ENCODE measurements around the gene SRGAP3. TPM values are rescaled to one million over a fixed set of nuclear protein-coding genes. Genes with fewer than 3 reads are reported as not detected.

SRGAP3 gene
- total RNA-seq, 2 donors from 2014 or later: 1.9 to 4.4 TPM

- Mint-ChIP-seq H3K9me3 (no peaks in the 10 kb centered on the region), H3K36me3 (no peaks in the 10 kb centered on the region), H3K27ac (no peak overlapping the region)
- ATAC-seq (no peak), DNase-seq (ENCODE audit: low spot score in 2 of 2) (no peak)
Observed at GRCh38 chr3:8985411-8985831, 264.0 kb downstream of the SRGAP3 start.

DNA sequence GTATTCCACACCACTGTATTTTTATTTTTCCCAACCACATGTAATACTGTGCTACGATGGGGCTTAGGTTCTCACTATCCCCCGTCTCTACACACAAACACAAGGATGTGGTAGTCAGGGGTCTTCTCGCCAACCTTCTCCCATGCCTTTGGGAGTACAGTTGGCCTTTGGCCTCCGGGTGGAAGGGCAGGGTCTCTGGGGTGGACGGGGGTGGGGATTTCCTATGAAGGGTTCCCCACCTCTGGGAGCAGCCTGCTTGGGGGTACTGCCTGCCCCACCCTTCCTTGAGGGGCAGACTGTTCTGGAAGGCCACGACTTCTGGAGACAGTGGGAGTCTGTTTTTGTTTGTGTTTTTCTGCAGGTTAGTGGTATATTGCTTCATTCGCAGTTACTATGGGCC is 264.9 kb downstream of the SRGAP3 start:
- ATAC-seq: no peak
- no peak for DNase-seq (ENCODE audit: low spot score in 2 of 2)
- no peak overlapping the region for H3K27ac Mint-ChIP-seq
- H3K9me3 Mint-ChIP-seq: no peaks in the 10 kb centered on the region
- peaks cover 0 to under 1% of the 10 kb centered on the region in 2 donors for H3K36me3 Mint-ChIP-seq

DNA sequence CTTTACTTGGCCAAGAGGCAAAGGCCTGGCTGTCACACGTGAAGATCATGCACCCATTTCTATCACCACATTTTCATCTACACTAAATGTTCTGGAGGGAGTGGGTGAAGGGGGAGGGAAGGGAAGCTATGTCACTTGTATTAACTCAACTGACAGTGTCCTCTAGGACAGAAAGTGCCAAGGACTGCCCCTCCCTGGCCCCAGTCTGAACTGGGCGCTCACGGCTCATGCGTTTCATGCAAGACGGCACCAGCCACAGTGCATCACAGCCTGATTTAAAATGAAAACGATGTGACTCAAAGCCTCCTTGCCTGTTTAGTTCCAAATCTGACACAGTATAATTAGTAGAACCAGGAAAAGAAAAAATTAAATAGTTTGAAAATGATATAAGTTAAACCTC is 265.4 kb downstream of the SRGAP3 start:
- no peak for DNase-seq (ENCODE audit: low spot score in 2 of 2)
- H3K27ac Mint-ChIP-seq: no peak overlapping the region
- H3K36me3 Mint-ChIP-seq: peaks cover 0 to 5% of the 10 kb centered on the region in 2 donors
- peaks cover 0 to 4% of the 10 kb centered on the region in 2 donors for H3K9me3 Mint-ChIP-seq
- no peak for ATAC-seq

DNA sequence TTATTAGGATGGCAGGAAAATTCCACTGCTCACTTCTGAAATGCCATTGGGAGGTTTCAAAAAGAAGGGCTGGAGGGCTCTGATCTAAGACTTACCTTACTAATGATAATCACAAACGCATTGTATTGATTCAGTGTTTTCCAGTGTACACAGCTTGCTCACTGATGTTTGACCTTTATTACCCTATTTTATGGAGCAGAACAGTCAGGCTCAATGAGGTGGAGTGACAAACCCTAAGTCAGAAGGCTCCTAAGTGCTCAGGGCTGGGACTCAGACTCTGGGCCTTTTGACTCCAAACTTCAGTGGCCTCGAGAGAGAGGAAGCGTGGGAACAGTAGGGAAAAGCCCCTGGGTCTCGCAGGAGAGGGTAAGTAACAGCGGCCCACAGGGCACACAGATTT is 265.9 kb downstream of the SRGAP3 start:
- ATAC-seq: no peak
- peaks cover 0 to 5% of the 10 kb centered on the region in 2 donors for H3K36me3 Mint-ChIP-seq
- no peak overlapping the region for H3K27ac Mint-ChIP-seq
- peaks cover 0 to 4% of the 10 kb centered on the region in 2 donors for H3K9me3 Mint-ChIP-seq
- DNase-seq (ENCODE audit: low spot score in 2 of 2): no peak

GRCh38 chr3:8983026-8983425 is 266.4 kb downstream of the SRGAP3 start:
- Mint-ChIP-seq H3K27ac (no peak overlapping the region), H3K9me3 (peaks cover 0 to 4% of the 10 kb centered on the region in 2 donors), H3K36me3 (peaks cover 0 to 5% of the 10 kb centered on the region in 2 donors)
- ATAC-seq (no peak), DNase-seq (ENCODE audit: low spot score in 2 of 2) (no peak)

DNA sequence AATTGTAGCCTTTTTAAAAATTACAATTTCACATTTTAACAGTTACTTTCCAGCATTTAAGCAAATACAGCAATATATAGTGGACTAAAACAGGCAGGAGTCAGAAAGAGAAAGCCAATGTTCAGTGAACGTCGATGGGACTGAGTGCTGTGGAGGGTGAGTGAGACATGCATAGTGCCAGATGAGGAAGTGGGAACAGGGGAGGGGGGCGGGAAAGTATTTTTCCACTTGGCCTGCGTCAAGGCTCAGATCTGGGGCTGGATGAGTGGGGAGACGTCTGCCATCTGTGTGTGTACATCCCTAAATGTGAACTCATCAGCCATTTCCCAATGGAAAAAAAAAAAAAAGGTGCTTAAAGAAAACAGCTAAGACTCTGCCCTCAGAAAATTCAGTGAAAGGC is 266.9 kb downstream of the SRGAP3 start:
- DNase-seq (ENCODE audit: low spot score in 2 of 2) (no peak), ATAC-seq (no peak)
- Mint-ChIP-seq H3K9me3 (peaks cover 0 to 4% of the 10 kb centered on the region in 2 donors), H3K27ac (no peak overlapping the region), H3K36me3 (peaks cover 0 to 5% of the 10 kb centered on the region in 2 donors)

DNA sequence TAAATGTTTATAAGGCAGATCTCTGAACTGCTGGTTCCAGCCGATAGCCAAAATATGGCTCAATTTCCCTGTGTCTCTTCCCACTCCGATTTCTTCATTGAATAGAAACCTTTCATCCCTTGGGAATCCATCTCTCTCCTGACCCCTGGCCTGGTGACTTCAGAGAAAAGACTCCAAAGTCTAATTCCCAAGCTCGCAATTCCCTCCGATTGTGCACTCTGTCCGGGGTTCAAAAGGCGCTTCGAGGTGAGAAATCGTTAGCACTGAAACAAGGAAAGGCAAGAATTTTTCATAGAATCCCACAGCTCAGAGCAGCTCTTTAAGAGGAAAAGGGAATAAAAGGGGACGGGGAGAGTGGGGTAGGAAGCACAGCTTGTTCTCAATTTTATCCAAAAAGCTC is 267.7 kb downstream of the SRGAP3 start:
- H3K9me3 Mint-ChIP-seq: peaks cover 0 to 4% of the 10 kb centered on the region in 2 donors
- H3K36me3 Mint-ChIP-seq: peaks cover 0 to 5% of the 10 kb centered on the region in 2 donors
- DNase-seq (ENCODE audit: low spot score in 2 of 2) (no peak), ATAC-seq (no peak)
- no peak overlapping the region for H3K27ac Mint-ChIP-seq

GRCh38 chr3:8981296-8981695 is 268.1 kb downstream of the SRGAP3 start:
- H3K9me3 Mint-ChIP-seq: peaks cover 0 to 4% of the 10 kb centered on the region in 2 donors
- H3K36me3 Mint-ChIP-seq: peaks cover 0 to 5% of the 10 kb centered on the region in 2 donors
- ATAC-seq (no peak), DNase-seq (ENCODE audit: low spot score in 2 of 2) (no peak)
- no peak overlapping the region for H3K27ac Mint-ChIP-seq

DNA sequence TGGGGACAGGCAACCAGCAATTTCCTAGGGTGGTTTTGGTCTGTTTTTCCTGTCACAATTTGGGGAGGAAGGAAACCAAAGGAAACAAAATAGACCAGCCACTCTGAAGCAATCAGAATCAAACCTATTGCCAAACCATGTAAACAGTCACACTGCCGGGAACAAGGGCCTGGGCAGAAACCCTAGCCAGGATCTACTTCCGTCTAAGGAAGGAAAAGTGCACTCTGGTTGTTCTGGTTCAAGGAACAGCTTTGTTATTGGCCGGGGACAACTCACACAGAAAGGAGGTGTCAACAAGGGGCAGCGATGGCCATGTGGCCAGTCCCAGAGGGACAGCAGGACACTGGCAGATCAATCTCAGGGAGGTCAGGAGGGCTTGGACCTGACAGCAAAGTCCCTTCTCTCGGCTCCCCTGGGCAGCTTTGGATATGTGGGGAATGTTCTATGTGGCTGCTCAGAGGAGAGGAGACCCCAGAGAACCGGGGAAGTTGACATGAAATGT is 268.6 kb downstream of the SRGAP3 start:
- no peak for ATAC-seq

DNA sequence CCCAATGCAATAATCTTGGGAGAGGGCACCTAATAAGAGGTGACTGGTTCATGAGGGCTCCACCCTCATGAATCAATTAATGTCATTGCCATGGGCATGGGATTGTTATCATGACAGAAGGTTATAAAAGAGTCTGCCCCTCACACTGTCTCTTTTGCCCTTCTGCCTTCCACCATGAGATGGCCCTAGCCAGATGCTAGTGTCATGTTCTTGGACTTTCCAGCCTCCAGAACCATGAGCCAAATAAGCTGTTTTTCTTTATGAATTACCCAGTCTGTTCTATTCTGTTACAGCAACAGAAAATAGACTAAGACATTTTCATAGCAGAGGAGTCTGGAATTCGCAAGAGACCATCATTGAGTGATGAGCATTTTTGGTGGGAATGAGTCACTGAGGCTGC is 270.2 kb downstream of the SRGAP3 start:
- ATAC-seq: no peak
- Mint-ChIP-seq H3K9me3 (peaks cover 0 to 4% of the 10 kb centered on the region in 2 donors), H3K36me3 (peaks cover 0 to 5% of the 10 kb centered on the region in 2 donors), H3K27ac (no peak overlapping the region)
- DNase-seq (ENCODE audit: low spot score in 2 of 2): no peak

More for the DNA sequence above, 268.6 kb downstream of the SRGAP3 start:
- Mint-ChIP-seq H3K9me3 (peaks cover 0 to 4% of the 10 kb centered on the region in 2 donors), H3K36me3 (peaks cover 0 to 5% of the 10 kb centered on the region in 2 donors), H3K27ac (no peak overlapping the region)
- no peak for DNase-seq (ENCODE audit: low spot score in 2 of 2)

DNA sequence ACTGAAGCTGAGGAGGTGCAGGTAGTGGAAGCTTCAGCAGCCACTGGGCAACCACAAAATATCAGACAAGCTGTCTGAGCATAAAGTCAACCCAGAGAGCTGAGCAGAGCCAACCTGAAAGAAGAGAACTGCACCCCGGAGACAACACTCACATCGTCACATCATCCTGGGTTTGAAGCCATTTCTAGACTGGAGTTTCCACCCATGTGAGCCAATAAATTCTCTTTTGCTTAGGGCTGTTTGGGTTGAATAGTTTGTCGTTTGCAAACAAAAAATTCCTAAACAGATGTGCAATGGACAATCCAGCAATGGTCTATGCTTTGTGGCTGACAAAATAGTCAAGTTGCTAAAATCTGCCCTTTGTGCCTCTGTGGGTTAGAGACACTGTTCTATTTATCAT is 270.9 kb downstream of the SRGAP3 start:
- Mint-ChIP-seq H3K36me3 (peaks cover 0 to 5% of the 10 kb centered on the region in 2 donors), H3K9me3 (peaks cover 0 to 4% of the 10 kb centered on the region in 2 donors), H3K27ac (no peak overlapping the region)
- ATAC-seq (no peak), DNase-seq (ENCODE audit: low spot score in 2 of 2) (no peak)

DNA sequence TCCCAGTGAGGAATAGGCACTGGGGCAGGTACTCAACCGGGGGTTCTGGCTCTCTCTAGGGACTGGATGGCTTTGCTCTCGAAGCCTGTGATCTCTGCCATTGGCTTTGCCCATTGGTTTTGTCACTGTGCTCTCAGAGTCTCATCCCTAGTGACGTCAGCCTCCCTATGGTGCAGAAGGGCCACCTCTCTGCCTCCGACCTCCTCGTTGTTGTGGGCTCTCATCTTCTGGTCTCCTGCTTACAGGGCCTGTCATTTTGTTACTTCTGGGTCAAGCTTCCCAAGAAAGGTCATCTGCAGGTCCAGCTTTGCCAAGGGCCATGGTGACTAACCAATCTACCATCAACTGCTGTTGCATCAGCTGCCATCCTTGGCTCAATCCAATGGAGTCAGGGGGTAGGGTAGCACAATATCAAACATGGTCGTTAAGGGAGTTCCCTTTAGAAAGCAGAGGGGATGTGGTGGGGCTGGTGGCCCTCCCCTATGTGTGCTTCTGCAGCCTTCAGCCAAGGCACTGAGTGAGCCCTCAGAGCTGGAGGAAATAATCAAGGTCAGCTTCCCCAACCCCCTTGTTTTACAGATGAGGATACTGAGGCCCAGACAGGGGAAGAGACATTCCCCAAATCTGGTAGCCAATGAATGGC is 272.8 kb downstream of the SRGAP3 start:
- peaks cover 0 to 5% of the 10 kb centered on the region in 2 donors for H3K36me3 Mint-ChIP-seq

DNA sequence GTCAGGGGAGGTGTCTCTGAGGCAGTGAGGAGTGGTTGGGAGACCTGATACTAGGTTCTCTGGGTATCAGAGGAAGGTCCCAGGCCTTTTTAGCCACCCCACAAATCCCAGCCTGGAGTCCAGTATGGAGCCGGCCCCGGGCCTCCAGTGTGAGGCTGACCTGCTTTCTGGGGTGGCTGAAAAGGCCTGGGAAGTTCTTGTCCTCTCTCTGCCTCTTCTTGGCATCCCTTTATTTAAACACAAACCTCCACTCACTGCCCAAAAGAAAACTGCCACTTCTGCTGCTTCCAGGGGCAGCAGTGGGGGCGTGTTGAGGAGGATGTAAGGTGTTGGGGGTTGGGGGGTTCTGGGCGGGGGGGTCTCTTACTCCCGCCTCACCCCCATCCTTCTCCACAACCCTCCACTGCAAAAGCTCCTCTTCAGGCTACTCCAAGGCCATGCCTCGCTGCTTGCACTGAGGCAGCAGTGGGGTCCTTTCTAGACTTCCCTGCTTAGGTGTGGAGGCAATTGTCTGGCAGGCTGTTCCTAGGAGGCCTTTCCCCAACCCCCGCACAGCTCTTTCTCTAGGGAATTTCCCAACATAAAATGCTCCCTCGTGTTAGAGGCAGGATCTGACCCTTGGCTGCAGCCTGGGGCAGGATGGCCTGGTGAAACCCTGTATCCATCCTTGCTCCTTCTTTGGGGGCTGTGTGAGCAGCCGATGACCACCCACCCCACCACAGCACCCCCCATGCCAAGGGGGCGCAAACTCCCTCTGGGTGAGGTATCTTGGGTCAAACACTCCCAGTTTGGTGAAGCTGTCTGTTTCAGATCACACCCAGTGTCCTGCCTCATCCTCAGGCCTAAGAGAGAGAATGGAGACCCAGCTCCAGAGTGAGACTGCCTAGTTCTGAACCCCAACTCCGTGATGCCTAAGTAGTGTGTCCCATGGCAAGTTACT is 274.1 kb downstream of the SRGAP3 start:
- H3K9me3 Mint-ChIP-seq: peaks cover 0 to 4% of the 10 kb centered on the region in 2 donors
- no peak for ATAC-seq
- H3K27ac Mint-ChIP-seq: no peak overlapping the region
- DNase-seq (ENCODE audit: low spot score in 2 of 2): no peak
- peaks cover 0 to 5% of the 10 kb centered on the region in 2 donors for H3K36me3 Mint-ChIP-seq

More for the DNA sequence above, 272.8 kb downstream of the SRGAP3 start:
- Mint-ChIP-seq H3K9me3 (peaks cover 0 to 4% of the 10 kb centered on the region in 2 donors), H3K27ac (no peak overlapping the region)
- ATAC-seq (no peak), DNase-seq (ENCODE audit: low spot score in 2 of 2) (no peak)

DNA sequence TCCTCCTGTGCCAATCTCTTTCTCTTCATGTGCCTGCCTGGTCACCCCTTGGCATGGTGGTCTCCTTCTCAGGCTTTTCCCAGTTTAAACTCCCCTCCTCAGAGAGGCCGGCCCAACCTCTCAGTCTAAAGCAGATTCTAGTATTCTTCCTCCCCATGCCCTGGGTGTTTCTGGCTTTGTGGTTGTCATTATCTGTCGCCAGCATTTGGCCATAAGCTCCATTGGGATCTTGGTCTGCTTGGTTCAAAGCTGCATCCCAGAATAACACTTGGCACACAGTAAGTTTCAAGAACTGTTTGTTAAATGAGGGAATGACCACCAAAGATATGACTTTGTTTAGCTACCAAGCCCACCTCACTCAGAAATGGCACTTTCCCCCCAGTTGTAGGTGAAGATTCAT is 275.0 kb downstream of the SRGAP3 start:
- ATAC-seq (no peak), DNase-seq (ENCODE audit: low spot score in 2 of 2) (no peak)
- Mint-ChIP-seq H3K36me3 (peaks cover 0 to 4% of the 10 kb centered on the region in 2 donors), H3K27ac (no peak overlapping the region), H3K9me3 (peaks cover 0 to 3% of the 10 kb centered on the region in 2 donors)

DNA sequence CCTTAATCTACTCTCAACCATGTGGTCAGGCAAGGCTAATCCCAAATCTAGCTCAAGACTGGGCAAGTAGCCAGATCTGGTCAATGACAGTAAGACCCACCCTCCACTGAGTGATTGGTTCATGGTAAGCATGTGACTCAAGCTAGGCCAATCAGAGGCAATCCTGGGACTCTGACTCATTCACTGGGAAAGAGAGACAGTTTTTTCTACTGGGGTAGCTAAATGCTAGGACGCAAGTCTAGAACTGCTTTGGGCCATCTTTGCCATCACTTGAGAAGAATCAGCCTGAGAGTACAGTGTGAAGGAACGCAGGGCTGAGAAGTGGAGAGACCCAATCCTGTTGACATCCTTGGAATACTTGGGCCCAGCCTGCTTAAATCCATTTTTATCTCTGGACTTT is 276.8 kb downstream of the SRGAP3 start:
- Mint-ChIP-seq H3K9me3 (no peaks in the 10 kb centered on the region), H3K27ac (no peak overlapping the region), H3K36me3 (no peaks in the 10 kb centered on the region)
- DNase-seq (ENCODE audit: low spot score in 2 of 2) (no peak), ATAC-seq (peak; percentile 51 to 82)

DNA sequence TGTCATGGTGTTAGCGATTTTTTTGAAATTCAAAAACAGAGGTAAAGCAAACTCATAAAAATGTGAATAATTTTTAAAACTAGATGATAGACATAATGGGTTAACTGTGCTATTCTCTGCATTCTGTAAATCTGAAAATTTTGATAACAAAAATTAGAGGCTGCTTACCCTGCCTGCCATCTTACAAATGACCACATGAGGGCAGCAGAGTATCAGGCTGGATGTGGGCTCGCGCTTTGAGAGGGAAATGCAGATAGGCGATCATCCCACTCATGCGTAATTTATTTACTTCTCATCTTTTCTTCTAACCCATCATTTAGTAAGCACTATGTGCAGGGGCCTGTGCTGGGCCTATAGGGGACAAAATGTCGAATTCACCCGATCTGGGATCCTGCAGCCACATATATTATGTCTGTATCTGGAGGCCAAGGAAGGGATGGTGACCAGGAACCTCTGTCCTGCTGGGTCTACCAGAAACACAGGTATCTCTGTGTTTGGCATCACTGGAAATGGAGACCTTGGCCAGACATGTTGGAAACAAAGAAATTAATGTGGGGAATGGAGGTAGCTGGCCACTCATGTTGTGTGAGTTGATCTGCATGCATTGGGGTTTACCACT is 278.4 kb downstream of the SRGAP3 start:
- no peak overlapping the region for H3K27ac Mint-ChIP-seq
- no peaks in the 10 kb centered on the region for H3K36me3 Mint-ChIP-seq
- no peaks in the 10 kb centered on the region for H3K9me3 Mint-ChIP-seq
- DNase-seq (ENCODE audit: low spot score in 2 of 2) (peak in 1 of 2 donors; percentile 76), ATAC-seq (peak; percentile 56 to 68)

DNA sequence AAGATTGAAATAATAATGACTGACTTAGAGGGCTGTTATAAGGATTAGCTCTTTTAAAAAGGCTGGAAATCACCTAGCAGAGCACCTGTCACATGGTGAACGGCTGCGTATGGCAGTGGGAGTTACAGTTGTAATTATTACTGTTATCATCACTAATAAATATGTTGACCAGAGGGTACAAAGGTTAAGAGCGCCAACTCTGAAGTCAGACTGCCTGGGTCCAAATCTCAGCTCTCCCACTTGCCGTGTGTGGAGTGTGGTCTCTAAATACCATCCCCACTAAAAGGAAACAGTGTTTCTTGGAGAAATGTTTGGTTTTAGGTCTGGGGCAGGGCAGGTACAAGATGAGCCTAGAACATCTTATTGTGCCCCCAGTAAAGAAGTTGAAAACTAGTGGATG is 280.2 kb downstream of the SRGAP3 start:
- ATAC-seq (no peak), DNase-seq (ENCODE audit: low spot score in 2 of 2) (no peak)
- Mint-ChIP-seq H3K36me3 (no peaks in the 10 kb centered on the region), H3K27ac (no peak overlapping the region), H3K9me3 (peaks cover 0 to under 1% of the 10 kb centered on the region in 2 donors)

Measured in activated naive CD4-positive, alpha-beta T cell treated with anti-CD3 and anti-CD28 coated beads, Interleukin-2, amount 50 U/mL, for 72 hours (primary cell).